Lung (tissue), 12 donors: ENCODE data around the gene DPP8. TPM values are rescaled to one million over a fixed set of nuclear protein-coding genes. Genes with fewer than 3 reads are reported as not detected.

Experiments used
- ATAC-seq: fragments of 200-7000 bp; cut with Tn5 transposase; one replicate; pipeline ENCODE4 v1.9.1; 2020; ENCODE audit warnings: moderate number of reproducible peaks; ENCODE audit not compliant: insufficient read depth, low FRiP score
- DNase-seq, 3 donors: peaks; one replicate each; pipeline ENCODE4 v3.0.0-alpha.2; 2013 to 2017
- H3K27ac ChIP-seq, 2 donors: one replicate each; pipeline ENCODE4 v1.5.1; 2013; ENCODE audit warnings: mild to moderate bottlenecking in 2 of 2, moderate library complexity in 2 of 2, control low read depth in 1 of 2, inconsistent platforms in 1 of 2, low read depth in 1 of 2, low read length in 1 of 2
- H3K27me3 ChIP-seq, 3 donors: one replicate each; pipeline ENCODE4 v1.5.1; 2013; ENCODE audit warnings: low read length in 2 of 3; ENCODE audit not compliant: control insufficient read depth in 3 of 3, insufficient read depth in 3 of 3
- H3K36me3 ChIP-seq, 4 donors: one replicate each; pipeline ENCODE4 v1.5.1; 2013; ENCODE audit warnings: low read length in 4 of 4, mild to moderate bottlenecking in 1 of 4, moderate library complexity in 1 of 4; ENCODE audit not compliant: control insufficient read depth in 4 of 4, insufficient read depth in 4 of 4
- H3K4me1 ChIP-seq, 5 donors: one replicate each; pipeline ENCODE4 v1.5.1; 2013; ENCODE audit warnings: low read length in 5 of 5, mild to moderate bottlenecking in 2 of 5, moderate library complexity in 1 of 5; ENCODE audit not compliant: control insufficient read depth in 5 of 5, insufficient read depth in 5 of 5
- H3K4me3 ChIP-seq: one replicate; pipeline ENCODE4 v1.5.1; 2013; ENCODE audit warnings: mild to moderate bottlenecking, control low read depth, moderate library complexity
- H3K9ac ChIP-seq, 2 donors: one replicate each; pipeline ENCODE4 v1.5.1; 2013; ENCODE audit warnings: low read length in 2 of 2, control low read depth in 1 of 2; ENCODE audit not compliant: insufficient read depth in 1 of 2
- H3K9me3 ChIP-seq, 4 donors: one replicate each; pipeline ENCODE4 v1.5.1; 2013; ENCODE audit warnings: low read length in 3 of 4, mild to moderate bottlenecking in 1 of 4, moderate library complexity in 1 of 4; ENCODE audit not compliant: control insufficient read depth in 4 of 4, insufficient read depth in 3 of 4
- WGBS, 2 donors: extraction: QIAGEN DNeasy Blood & Tissue Kit; methylation state at CpG; one replicate each; pipeline ENCODE4 v1.1.7; 2013; 5-methylcytosine and 5-hydroxymethylcytosine counted together
- polyA plus RNA-seq, 2 donors: library from polyadenylated mRNA; stranded (reverse); fragments of 200-250 nt; gene quantifications; one replicate each; pipeline ENCODE4 v1.2.1, GENCODE V29; 2013
- total RNA-seq, 2 donors: library from RNA; depleted of rRNA in 1 of 2; stranded (reverse); fragments of >200 nt in 1 of 2; gene quantifications; one replicate each; pipeline ENCODE4 v1.2.1, GENCODE V29; 2014 to 2021
- TF ChIP-seq, protein P1 (sequence below): IDR thresholded peaks from 2 replicates; pipeline ENCODE4 v1.5.1; 2012; ENCODE audit warnings: mild to moderate bottlenecking; ENCODE audit errors: control extremely low read depth, extremely low read depth
- donor health status: control.
- donor health status: control.
- donor health status: Bipolar disorder and iron deficiency.
- donor health status: healthy.
- donor health status: DM: yes; HTN: yes; CAD: no.

DPP8 gene
- total and polyA plus RNA-seq, 4 donors, result 7.6 to 51.4 (median 24.6) TPM

DNA sequence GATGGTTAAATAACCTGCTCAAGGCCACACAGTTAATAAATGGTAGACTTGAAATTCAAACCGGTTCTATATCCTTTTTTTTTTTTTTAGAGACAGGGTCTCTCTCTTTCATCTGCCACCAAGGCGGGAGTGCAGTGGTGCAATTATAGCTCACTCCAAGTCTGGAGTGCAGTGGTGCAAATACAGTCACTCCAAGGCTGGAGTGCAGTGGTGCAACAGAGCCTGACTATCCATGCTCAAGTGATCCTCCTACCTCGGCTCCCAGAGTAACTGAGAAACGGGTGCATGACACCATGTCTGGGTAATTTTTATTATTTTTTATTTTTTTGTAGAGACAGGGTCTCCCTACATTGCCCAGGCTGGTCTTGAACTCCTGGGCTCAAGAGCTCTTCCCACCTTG, 23.4 kb downstream of the DPP8 start:
- Histone ChIP-seq H3K27ac (no peak overlapping the region), H3K4me3 (no peak overlapping the region), H3K27me3 (no peaks in the 10 kb centered on the region), H3K36me3 (peaks cover 9 to 28% (median 21%) of the 10 kb centered on the region in 4 donors), H3K4me1 (peaks cover 0 to 1% (median 0%) of the 10 kb centered on the region in 5 donors), H3K9ac (no peak overlapping the region), H3K9me3 (no peaks in the 10 kb centered on the region)
- DNase-seq, result no peak
- TF ChIP-seq, protein P1, sequence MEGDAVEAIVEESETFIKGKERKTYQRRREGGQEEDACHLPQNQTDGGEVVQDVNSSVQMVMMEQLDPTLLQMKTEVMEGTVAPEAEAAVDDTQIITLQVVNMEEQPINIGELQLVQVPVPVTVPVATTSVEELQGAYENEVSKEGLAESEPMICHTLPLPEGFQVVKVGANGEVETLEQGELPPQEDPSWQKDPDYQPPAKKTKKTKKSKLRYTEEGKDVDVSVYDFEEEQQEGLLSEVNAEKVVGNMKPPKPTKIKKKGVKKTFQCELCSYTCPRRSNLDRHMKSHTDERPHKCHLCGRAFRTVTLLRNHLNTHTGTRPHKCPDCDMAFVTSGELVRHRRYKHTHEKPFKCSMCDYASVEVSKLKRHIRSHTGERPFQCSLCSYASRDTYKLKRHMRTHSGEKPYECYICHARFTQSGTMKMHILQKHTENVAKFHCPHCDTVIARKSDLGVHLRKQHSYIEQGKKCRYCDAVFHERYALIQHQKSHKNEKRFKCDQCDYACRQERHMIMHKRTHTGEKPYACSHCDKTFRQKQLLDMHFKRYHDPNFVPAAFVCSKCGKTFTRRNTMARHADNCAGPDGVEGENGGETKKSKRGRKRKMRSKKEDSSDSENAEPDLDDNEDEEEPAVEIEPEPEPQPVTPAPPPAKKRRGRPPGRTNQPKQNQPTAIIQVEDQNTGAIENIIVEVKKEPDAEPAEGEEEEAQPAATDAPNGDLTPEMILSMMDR, result no peak
- 72 to 89% methylated on average over 4 of the region's 4 CpGs for WGBS, 2 donors
- no peak for ATAC-seq

DNA sequence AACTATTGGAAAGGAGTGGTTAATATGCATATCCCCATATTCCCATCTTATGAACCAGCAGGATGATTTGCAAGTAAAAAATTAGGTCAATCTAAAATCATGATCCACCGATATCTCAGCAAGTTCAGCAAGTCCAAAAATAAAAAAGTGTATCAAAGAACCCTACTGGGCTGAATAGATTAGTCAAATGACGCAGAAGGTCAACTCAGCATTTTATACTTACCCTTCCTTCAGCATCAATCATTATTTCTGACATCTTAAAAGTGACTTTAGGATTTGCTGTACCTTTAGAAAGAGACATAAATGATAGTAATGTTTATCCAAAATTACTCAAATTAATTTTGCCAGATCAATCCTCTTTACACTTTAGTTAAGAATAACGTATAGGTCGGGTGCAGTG, 32.6 kb downstream of the DPP8 start:
- Histone ChIP-seq H3K9me3 (no peaks in the 10 kb centered on the region), H3K36me3 (peaks cover 18 to 34% (median 22%) of the 10 kb centered on the region in 4 donors), H3K9ac (no peak overlapping the region), H3K4me3 (no peak overlapping the region), H3K27me3 (no peaks in the 10 kb centered on the region), H3K27ac (no peak overlapping the region), H3K4me1 (no peaks in the 10 kb centered on the region)
- DNase-seq, result no peak
- ATAC-seq, result no peak
- TF ChIP-seq, protein P1, result no peak
- 97 to 98% methylated on average over 4 of the region's 4 CpGs for WGBS, 2 donors

DNA sequence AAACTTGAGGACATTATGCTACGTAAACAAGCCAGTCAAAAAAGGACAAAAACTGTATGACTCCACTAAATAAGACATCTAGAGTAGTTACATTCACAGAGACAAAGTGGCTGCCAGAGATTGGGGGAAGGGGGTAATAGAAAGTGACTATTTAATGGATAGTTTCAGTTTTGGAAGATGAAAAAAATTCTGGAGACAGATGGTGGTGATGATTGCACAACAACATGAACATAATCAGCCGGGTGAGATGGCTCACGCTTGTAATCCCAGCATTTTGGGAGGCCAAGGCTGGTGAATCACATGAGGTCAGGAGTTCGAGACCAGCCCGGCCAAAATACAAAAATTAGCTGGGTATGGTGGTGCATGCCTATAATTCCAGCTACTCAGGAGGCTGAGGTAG, 40.6 kb downstream of the DPP8 start:
- TF ChIP-seq, protein P1, result no peak
- no peaks in the 10 kb centered on the region for H3K4me1 ChIP-seq

DNA sequence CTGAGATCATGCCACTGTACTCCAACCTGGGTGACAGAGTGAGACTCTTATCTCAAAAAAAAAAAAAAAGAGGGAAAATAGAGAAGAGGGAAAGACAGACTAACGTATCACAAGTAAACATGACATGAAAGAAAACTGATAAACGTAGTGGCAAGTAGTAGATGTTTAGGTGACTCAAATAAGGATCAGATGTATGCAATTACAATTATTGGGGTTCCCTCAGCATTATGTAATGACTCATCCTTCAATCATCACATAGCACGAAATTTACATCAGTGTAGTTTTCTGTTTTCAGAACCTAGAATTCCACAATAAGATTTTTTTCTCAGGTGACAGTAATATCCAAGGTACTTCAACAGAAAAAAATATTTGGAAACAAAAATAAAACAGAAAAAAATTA, 46.6 kb downstream of the DPP8 start:
- H3K27me3 ChIP-seq, result no peaks in the 10 kb centered on the region
- ATAC-seq (no peak), DNase-seq (no peak)
- TF ChIP-seq, protein P1, result no peak
- no peak overlapping the region for H3K27ac ChIP-seq
- peaks cover 24 to 38% (median 35%) of the 10 kb centered on the region in 4 donors for H3K36me3 ChIP-seq
- H3K9me3 ChIP-seq, result no peaks in the 10 kb centered on the region
- no peaks in the 10 kb centered on the region for H3K4me1 ChIP-seq
- no peak overlapping the region for H3K9ac ChIP-seq
- WGBS, 2 donors, result 85 to 96% methylated on average over 3 of the region's 3 CpGs
- no peak overlapping the region for H3K4me3 ChIP-seq

More for the DNA sequence above, 40.6 kb downstream of the DPP8 start:
- WGBS, 2 donors, result 74 to 79% methylated on average over 5 of the region's 5 CpGs
- ATAC-seq (no peak), DNase-seq (peak in 2 of 3 donors; percentile 53 to 65)
- H3K27me3 ChIP-seq, result no peaks in the 10 kb centered on the region
- no peak overlapping the region for H3K27ac ChIP-seq
- H3K9me3 ChIP-seq, result no peaks in the 10 kb centered on the region
- no peak overlapping the region for H3K9ac ChIP-seq
- peaks cover 13 to 33% (median 28%) of the 10 kb centered on the region in 4 donors for H3K36me3 ChIP-seq
- no peak overlapping the region for H3K4me3 ChIP-seq
